GM18505 (cell line): ENCODE results near the gene TEAD3.

Source experiments
- ATAC-seq: cut with Tn5 transposase; IDR thresholded peaks from one replicate; pipeline ENCODE4 v1.9.1; 2021; ENCODE audit not compliant: unreplicated experiment
- POLR2A ChIP-seq: IDR thresholded peaks from 4 replicates; pipeline ENCODE4 v1.6.1; 2011; ENCODE audit warnings: borderline replicate concordance; ENCODE audit not compliant: insufficient read depth, insufficient read length; ENCODE audit errors: extremely low read depth

Gene TEAD3

GRCh38 chr6:35491558-35492257, 5.2 kb downstream of the TEAD3 start:
- TF ChIP-seq POLR2A = no peak
- ATAC-seq = no peak

GRCh38 chr6:35490821-35491557, 5.9 kb downstream of the TEAD3 start:
- no peak for ATAC-seq
- TF ChIP-seq POLR2A = no peak

DNA sequence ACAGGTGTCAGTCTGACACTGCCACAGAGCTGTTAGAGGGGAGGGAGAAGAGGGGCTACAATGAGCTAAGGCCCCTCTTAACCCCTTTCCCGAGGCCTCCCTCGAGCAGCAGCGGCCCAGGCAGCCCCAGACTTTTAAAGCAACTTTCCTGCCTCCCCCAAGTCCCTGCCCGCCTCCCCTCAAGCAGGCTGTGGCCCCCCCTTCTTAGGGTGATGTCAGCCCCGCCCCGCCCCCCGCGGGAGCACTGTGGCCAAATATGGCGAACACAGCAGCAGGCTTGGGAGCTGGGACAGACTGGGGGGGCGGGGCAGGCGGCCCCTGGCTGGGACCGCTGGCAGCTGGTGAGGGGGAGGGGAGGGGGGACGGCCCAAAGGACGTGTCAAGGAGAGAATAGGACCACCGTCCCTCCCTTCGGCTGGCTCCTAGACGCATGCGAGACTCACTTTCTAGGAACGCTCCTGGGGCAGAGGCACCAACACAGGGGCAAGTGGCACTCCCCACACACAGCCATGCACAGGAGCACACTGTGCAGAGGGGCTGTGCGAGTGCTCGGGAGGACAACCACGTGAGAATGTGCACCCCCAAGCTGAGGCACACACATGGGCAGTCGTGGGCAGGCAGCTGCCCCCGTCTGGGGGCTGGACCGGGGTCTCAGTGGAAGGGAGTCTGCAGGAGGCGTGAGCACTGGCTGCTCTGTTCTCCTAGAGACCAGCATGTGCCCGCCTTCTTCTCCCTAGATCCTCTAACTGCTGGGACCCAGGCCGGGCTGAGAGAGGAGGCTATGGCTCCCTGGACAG, 6.7 kb downstream of the TEAD3 start:
- ATAC-seq = no peak

DNA sequence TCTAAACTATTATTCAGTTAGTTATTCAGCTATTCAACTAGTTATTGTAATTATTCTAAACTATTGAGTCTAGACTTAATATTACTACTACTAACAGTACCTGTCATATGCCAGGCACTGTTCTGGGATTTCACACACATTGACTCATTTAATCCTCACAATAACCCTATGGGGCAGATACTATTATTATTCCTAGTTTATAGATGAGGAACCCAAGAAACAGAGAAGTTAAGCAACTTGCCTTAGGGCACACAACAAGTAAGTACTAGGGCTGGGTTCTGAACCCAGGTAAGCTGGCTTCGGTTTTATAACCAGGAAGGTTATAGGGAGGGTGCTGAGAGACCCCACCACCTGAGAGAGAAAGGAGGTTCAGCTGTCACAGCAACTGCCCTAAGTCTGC, 7.8 kb downstream of the TEAD3 start:
- ATAC-seq = no peak
- TF ChIP-seq POLR2A = no peak

More for the DNA sequence above, 6.7 kb downstream of the TEAD3 start:
- TF ChIP-seq POLR2A = no peak

DNA sequence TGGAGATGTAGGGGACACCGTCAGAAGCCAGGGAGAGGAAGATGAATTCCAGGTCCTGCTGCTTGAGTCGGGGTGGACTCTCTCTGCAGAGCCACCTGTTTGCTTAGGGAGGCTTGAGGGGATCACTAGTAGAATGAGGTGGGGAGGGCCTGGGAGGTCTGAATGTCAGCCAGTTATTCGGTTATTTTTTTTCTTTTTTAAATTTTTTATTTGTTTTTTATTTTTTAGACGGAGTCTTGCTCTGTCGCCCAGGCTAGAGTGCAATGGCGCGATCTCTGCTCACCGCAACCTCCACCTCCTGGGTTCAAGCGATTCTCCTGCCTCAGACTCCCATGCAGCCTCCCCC, 8.4 kb downstream of the TEAD3 start:
- TF ChIP-seq POLR2A = no peak
- no peak for ATAC-seq

DNA sequence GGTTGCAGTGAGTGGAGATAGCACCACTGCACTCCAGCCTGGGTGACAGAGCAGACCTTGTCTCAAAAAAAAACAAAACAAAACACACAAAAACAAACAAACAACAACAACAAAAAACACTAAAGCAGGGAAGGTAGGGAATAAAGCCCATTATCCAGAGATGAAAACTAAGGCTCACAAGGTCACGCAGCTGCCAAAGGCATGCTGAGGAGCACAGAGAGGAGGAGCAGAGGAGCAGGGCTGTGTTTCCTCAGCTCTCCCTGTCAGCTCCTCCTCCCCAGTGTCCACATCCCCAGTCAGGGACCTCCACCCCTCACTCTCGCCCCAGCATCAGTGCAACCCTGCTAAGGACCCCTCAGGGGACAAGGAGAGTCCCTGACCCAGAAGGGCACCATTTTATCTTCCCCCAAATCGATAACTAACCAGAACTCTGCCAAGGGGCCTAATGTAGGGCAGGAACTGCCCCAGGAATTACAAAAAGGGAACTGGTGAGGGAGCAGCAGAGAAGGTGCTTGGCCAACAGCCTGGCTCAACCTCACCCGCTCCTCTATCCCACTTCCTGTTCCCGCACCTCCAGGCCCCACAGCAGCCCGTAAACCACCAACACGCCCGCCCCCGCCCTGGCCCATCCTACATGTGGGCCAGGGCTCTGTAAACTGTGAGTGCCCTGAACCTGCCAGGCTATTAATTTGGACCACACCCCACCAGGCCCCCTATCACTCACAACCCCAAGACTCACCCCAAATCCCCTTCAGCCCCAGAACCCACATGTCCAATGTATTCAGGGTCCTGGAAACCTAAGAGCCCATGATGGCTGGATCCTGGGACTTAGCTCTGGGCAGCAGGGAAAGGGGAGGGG, 9.0 kb downstream of the TEAD3 start:
- ATAC-seq = no peak
- no peak for TF ChIP-seq POLR2A

DNA sequence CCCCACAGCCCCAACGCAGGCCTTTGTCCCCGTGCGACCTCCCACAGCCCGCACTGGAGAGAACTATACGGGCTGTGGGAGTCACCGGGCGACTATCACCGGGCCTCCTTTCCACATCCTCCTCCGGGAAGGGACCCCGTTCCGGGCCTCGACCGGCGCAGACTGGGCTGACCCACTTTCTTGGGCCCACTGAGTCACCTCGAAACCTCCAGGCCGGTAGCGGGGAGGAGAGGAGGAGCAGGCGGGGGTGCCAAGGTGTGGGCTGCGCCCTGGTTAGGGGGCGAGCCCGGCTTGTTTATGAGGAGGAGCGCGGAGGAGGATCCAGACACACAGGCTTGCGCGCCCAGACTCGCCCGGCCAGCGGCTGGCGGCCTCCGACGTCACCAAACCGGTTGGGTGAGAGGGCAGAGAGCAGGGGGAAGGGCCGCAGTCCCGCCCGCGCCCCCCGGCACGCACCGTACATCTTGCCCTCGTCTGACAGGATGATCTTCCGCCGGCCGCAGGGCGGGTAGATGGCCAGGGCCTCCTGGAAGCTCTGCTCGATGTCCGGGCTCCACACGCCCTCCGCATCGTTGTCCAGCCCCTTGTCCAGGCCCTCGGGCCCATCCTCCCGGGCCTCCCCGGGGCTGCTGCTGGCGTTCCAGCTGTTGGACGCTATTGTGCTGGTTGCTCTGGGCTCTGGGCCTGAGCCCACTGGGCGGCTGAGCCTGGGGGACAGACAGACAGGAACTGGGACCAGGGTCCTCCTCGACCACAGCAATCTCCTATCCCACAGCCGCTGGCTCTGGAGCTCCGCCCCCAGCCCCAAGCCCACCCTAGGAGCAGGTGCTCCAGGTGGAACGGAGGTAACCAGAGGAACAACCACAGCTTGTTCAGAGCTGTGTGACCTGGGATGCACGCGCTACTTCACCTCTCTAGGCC, 10.6 kb downstream of the TEAD3 start:
- TF ChIP-seq POLR2A = no peak
- ATAC-seq = no peak

DNA sequence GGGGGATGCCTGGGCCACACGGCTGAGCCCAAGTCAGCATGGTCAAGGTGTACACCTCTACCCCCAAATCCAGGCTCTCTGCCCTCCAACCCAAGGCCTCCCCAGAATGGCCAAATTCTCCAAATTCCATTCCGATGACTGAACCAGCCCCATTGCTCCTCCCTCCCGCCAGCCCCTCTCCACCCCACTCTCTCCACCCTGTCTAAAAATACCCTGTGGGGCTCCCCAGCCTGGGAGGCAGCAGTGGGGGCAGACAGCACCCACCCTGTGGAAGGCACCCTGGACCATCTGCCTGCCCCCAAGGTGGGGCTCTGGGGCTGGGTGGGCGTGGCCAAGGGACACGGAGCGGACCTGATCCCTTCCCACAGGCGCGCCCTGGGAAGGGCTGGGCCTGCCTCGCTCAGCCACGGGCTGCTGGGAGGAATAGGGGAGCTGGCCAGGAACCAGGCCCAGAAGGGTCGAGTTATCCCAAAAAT, 11.4 kb downstream of the TEAD3 start:
- TF ChIP-seq POLR2A = no peak
- no peak for ATAC-seq

- TF ChIP-seq POLR2A = no peak
- ATAC-seq = no peak
Observed at GRCh38 chr6:35484921-35485392, 11.9 kb downstream of the TEAD3 start.

DNA sequence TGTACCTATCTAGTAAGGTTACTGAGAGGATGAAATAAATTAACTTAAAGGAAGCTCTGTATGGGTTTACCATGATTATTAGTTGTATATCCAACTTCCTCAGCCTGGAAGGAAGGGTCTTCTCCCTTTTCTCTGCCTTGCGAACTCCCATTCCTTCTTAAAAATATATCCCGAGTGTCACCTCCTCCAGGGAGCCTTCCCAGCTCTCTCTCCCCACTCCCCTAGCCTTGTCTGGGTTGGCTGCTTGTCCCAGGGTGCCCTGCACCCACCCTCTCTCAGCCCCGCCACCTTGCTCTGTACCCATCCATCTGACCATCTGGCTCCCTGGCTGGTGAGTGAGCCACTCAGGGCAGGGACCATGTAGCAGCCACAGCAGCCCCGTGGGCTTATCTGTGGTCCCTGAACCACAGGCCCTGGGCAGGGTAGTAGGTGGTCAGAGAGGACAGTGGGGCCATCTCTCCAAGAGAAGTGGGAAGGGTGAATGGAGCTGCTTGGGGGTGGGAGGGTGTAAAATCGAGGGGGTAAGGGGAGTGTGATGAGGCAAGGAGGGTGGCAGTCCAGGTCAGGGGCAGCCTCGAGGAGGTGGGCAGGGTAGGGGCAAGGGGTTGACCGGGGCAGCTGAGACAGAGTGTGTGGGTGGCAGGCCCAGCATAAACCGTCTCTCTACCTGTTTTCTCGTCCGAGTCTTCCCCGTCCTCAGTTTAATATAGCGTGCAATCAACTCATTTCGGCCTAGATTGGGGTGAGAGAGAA, 12.8 kb downstream of the TEAD3 start:
- no peak for ATAC-seq
- no peak for TF ChIP-seq POLR2A

- TF ChIP-seq POLR2A = no peak
- ATAC-seq = no peak
Observed at GRCh38 chr6:35483490-35483889, 13.4 kb downstream of the TEAD3 start.
